HEK293T (cell line): ENCODE measurements around the gene DDN.
A peak's percentile ranks its signal among the peaks of the same experiment; 100 is the strongest.

Experiments used
- CTCF ChIA-PET: fragments of 350-600 bp; formaldehyde crosslinking; extraction: SDS; loops from one replicate; lab custom pipeline; 2021; ENCODE audit warnings: antibody characterized with exemption, inconsistent platforms; lab: Yijun Ruan, JAX
- POLR2A ChIA-PET: fragments of 350-600 bp; formaldehyde crosslinking; extraction: SDS; loops from one replicate; lab custom pipeline; 2020; ENCODE audit warnings: antibody characterized with exemption, inconsistent platforms; lab: Yijun Ruan, JAX
- DNase-seq: peaks from one replicate; pipeline ENCODE4 v3.0.0; 2012; ENCODE audit warnings: mixed read lengths; ENCODE audit errors: extremely low spot score
- ARNT ChIP-seq: fragments of 450-650 bp; IDR thresholded peaks from 2 replicates; pipeline ENCODE4 v1.6.1; 2017; ENCODE audit warnings: mild to moderate bottlenecking
- BHLHE40 ChIP-seq: fragments of 450-650 bp; IDR thresholded peaks from 2 replicates; pipeline ENCODE4 v1.6.1; 2016; ENCODE audit warnings: mild to moderate bottlenecking, moderate library complexity, borderline replicate concordance
- CTBP1 ChIP-seq: fragments of 450-650 bp; IDR thresholded peaks from 2 replicates; pipeline ENCODE4 v1.6.1; 2016; ENCODE audit warnings: borderline replicate concordance
- ELF4 ChIP-seq: fragments of 450-650 bp; IDR thresholded peaks from 2 replicates; pipeline ENCODE4 v1.6.1; 2017; ENCODE audit warnings: antibody characterized with exemption
- FOXA1 ChIP-seq: fragments of 450-650 bp; IDR thresholded peaks from 2 replicates; pipeline ENCODE4 v1.6.1; 2016; ENCODE audit warnings: mild to moderate bottlenecking
- FOXK2 ChIP-seq: fragments of 450-650 bp; IDR thresholded peaks from 2 replicates; pipeline ENCODE4 v1.6.1; 2016; ENCODE audit warnings: mild to moderate bottlenecking
- FOXM1 ChIP-seq: fragments of 450-650 bp; IDR thresholded peaks from 2 replicates; pipeline ENCODE4 v1.6.1; 2017; ENCODE audit warnings: mild to moderate bottlenecking, borderline replicate concordance
- L3MBTL2 ChIP-seq: fragments of 450-650 bp; conservative IDR thresholded peaks from 2 replicates; pipeline ENCODE4 v1.6.1; 2016; ENCODE audit warnings: mild to moderate bottlenecking
- LEF1 ChIP-seq: fragments of 450-650 bp; IDR thresholded peaks from 2 replicates; pipeline ENCODE4 v1.6.1; 2017; ENCODE audit warnings: mild to moderate bottlenecking, borderline replicate concordance
- NFRKB ChIP-seq: fragments of 450-650 bp; IDR thresholded peaks from 2 replicates; pipeline ENCODE4 v1.6.1; 2016; ENCODE audit warnings: mild to moderate bottlenecking, moderate library complexity
- SP1 ChIP-seq: fragments of 450-650 bp; IDR thresholded peaks from 2 replicates; pipeline ENCODE4 v1.6.1; 2017
- SUZ12 ChIP-seq: fragments of 450-650 bp; IDR thresholded peaks from 2 replicates; pipeline ENCODE4 v1.6.1; 2016; ENCODE audit warnings: mild to moderate bottlenecking
- TARDBP ChIP-seq: fragments of 450-650 bp; IDR thresholded peaks from 2 replicates; pipeline ENCODE4 v1.6.1; 2016
- ZNF384 ChIP-seq: fragments of 450-650 bp; IDR thresholded peaks from 2 replicates; pipeline ENCODE4 v1.6.1; 2016
- TF ChIP-seq, protein P1 (sequence below): fragments of 450-650 bp; IDR thresholded peaks from 2 replicates; pipeline ENCODE4 v1.6.1; 2016

The DDN gene

DNA sequence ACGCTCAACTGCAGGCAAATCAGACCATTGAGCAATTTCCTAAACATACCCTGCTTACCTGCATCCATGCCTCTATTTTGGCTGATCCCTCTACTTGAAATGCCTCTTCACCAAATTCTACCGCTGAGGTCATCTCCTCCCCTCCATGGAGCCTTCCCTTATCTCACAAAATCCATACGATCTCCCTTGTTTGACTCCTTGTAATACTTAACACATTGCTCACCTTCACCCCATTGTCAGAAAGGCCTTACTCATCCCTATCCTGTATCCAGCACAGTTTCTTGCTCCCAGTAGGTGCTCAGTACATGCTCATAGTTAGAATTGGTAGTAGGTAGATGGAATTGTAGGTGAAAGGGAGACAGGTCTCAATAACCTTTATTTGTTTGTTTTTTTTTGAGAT lies 5.4 kb downstream of the DDN start:
- ChIA-PET CTCF (interaction anchor here (1.1 to 2.4 kb wide), 2 partner anchors 11 to 18 kb away, joined by 4 to 8 read pairs; no protein-coding TSS in a partner anchor), POLR2A (interaction anchor here (0.7 kb wide), 1 partner anchor 142 kb away, joined by 3 read pairs; the partner anchor contains the start of gene DDX23)
- no peak for TF ChIP-seq SP1
- TF ChIP-seq ZNF384: no peak
- no peak for TF ChIP-seq SUZ12
- TF ChIP-seq L3MBTL2: no peak
- TF ChIP-seq NFRKB: no peak
- TF ChIP-seq FOXK2: no peak
- TF ChIP-seq ARNT: no peak
- TF ChIP-seq, protein P1, sequence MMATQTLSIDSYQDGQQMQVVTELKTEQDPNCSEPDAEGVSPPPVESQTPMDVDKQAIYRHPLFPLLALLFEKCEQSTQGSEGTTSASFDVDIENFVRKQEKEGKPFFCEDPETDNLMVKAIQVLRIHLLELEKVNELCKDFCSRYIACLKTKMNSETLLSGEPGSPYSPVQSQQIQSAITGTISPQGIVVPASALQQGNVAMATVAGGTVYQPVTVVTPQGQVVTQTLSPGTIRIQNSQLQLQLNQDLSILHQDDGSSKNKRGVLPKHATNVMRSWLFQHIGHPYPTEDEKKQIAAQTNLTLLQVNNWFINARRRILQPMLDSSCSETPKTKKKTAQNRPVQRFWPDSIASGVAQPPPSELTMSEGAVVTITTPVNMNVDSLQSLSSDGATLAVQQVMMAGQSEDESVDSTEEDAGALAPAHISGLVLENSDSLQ: no peak
- no peak for TF ChIP-seq ELF4
- TF ChIP-seq TARDBP: no peak
- TF ChIP-seq FOXM1: no peak
- DNase-seq: no peak

DNA sequence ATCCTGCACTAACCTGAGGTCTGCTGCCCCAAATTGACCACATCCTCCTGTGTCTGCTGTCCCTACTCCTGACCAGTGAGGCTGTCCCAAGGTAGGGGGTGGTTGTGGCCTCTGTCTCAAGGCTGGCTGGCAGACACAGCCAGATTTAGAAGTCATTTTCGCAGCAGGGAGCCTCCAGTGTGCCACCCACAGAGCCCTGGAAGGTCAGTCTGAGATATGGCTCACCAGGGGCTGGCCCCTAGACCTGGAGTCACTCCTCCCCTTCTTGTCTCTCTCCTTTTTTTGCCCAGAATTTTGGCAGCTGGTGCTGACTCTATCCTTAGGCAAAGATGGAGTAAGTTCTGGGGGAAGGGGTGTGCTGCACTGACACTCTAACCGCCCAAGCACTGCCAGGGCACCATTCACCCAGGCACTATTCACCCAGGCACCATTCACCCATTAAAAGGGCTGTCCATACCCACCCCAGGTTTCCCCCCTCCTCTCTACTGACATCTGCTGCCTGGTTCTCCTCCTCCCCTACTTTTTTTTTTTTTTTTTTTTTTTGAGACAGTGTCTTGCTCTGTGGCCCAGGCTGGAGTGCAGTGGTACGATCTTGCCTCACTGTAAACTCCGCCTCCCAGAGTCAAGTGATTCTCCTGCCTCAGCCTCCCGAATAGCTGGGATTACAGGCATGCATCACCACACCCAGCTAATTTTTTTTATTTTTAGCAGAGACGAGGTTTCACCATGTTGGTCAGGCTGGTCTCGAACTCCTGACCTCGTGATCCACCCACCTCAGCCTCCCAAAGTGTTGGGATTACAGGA lies 7.7 kb downstream of the DDN start:
- DNase-seq: no peak
- CTCF ChIA-PET: interaction anchor here (0.6 to 2.4 kb wide), 2 partner anchors 8 to 182 kb away, joined by 4 to 8 read pairs; no protein-coding TSS in a partner anchor
- POLR2A ChIA-PET: interaction anchor here (1.7 kb wide), 1 partner anchor 34 kb away, joined by 6 read pairs; the partner anchor contains the start of gene ARF3
- TF ChIP-seq FOXM1: no peak
- peak; percentile 79; the same call in 1 of the 2 replicates for TF ChIP-seq ZNF384

DNA sequence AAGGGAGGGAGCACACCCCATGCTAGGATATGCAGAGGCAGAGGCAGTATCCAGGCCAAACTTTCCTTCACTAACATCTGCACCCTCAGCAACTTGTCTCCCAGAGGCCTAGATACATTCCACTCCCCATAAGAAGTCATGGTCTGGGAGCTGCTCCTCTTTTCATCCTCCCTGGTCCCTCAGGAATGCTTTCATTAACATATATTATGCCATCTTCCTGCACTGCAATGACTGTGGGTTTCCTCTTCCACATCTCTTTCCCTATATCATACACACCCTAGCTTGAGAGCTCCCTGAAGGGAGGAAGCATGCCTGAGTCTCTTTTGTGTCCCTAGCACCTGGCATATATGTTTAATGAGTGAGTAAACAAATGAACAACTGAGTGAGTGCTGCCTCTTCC lies 8.6 kb downstream of the DDN start:
- ChIA-PET POLR2A (no interaction called here), CTCF (no interaction called here)
- DNase-seq: no peak
- TF ChIP-seq CTBP1 (no peak), FOXM1 (no peak), ARNT (no peak)

DNA sequence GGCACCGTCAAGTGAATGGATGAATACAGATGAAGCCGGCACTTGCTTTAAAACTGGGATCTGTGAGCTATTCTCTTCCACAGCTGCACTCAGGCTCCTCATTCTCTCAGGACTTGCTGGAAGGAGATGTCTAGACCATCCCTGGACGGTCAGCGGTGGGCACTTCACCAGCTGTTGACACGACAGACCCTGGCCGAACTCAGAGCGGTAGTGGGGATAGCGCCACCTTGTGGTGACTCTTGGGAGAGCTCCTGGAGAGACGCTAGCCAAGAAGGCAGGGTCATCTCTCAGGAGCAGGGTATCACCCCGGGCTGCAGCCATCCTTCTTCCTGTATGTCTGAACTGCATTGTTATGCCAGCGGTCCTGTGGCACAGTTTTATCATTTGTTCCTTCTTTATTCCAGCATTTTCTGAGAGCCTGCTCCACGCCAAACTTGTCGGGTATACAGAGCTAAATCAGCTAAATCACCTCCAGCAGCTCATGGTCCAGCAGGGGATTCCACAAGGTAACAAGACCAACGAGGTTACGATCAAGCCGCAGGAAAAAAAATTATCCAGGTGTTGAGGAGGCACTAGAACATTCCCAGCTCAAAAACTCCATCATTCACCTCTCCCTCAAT lies 11.0 kb downstream of the DDN start:
- TF ChIP-seq ZNF384: no peak
- TF ChIP-seq FOXA1: no peak
- no peak for TF ChIP-seq CTBP1
- no peak for TF ChIP-seq FOXM1
- TF ChIP-seq, protein P1: no peak
- TF ChIP-seq SP1: no peak
- CTCF ChIA-PET: interaction anchor here (0.6 to 3.7 kb wide), 26 partner anchors 10 to 161 kb away, joined by 3 to 49 read pairs (median 5); partner anchors contain the start of genes ARF3, DDN, DDX23 and WNT1
- peak; percentile 82 for DNase-seq
- POLR2A ChIA-PET: interaction anchor here (0.8 to 1.6 kb wide), 5 partner anchors 8 to 136 kb away, joined by 3 to 12 read pairs (median 5); partner anchors contain the start of genes ARF3, DDX23 and PRKAG1

DNA sequence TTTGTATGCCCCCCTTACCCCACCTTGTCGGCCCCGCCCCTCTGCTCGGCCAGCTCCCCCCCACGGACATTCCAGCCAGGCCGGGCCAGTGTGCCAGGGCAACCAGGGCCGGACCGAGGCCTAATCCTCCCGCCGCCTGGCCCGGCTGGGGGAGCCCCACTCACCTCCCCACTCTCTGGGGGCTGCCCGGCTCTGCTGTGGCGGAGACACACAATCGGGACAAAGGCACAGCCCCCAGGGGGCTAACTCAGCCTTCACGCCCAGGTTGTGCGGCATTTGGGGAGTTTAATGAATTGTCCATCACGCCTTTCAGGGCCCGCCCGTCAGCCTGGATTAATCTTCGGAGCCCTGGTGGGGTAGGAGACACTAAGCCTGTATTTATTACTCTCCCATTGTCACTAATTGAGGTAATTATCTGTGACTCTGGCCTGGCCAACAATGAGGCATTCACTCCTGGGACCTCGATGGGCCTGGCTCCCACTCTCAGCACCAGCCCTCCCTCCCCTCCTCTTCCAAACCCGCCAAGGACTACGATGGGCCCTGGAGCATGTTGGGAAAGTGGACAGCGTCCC lies 12.4 kb downstream of the DDN start:
- CTCF ChIA-PET: interaction anchor here (2.1 to 3.7 kb wide), 4 partner anchors 9 to 53 kb away, joined by 10 to 49 read pairs (median 18); partner anchors contain the start of genes ARF3, DDN and WNT1
- POLR2A ChIA-PET: no interaction called here
- DNase-seq: no peak
- no peak for TF ChIP-seq LEF1
- TF ChIP-seq L3MBTL2: no peak
- TF ChIP-seq BHLHE40: no peak
- no peak for TF ChIP-seq SP1

DNA sequence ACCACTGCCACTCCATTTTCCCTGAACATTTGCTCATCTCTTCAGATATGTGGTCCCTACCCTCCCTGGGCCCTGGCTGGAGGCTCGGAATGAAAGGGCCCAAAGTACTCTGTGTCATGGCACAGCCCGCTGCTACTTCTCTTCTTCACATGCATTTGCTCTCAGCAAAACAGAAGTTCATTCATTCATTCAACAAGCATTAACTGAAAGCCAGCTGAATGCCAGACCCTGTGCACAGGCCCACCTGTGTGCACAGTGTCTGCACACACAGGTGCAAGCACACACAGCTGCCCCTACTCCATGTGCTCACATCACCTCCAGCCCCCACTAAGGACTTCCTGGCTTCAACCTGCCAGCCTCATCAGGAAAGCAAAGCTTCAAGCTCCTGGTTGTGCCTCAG lies 13.3 kb downstream of the DDN start:
- ChIA-PET POLR2A (no interaction called here), CTCF (interaction anchor here (0.5 kb wide), 1 partner anchor 1311 kb away, joined by 4 read pairs; no protein-coding TSS in a partner anchor)
- no peak for DNase-seq
- TF ChIP-seq ELF4: no peak
- TF ChIP-seq, protein P1: no peak
- TF ChIP-seq ZNF384: no peak
